Left cardiac atrium (tissue), 4 donors: ENCODE measurements around the gene HINT2. TPM values are rescaled to one million over a fixed set of nuclear protein-coding genes. Genes with fewer than 3 reads are reported as not detected.

Source experiments
- ATAC-seq, 2 donors: fragments of 200-7000 bp; cut with Tn5 transposase; one replicate each; pipeline ENCODE4 v1.9.1; 2020; ENCODE audit warnings: mild to moderate bottlenecking in 2 of 2, moderate library complexity in 2 of 2
- DNase-seq: peaks from one replicate; pipeline ENCODE4 v3.0.0-alpha.2; 2020
- intact Hi-C, 2 donors: fragments of 100-400 bp; cut with DNase I; formaldehyde crosslinking; loops; one replicate each; pipeline versions ENCODE4 v1.14.1 to v1.15.1; 2022 to 2023
- total RNA-seq, 2 donors: library from RNA; stranded (reverse); fragmentation: NEBNext Ultra II Directional; extraction: Animal tissue kit (Norgen Biotek cat#: 25700); gene quantifications; one replicate each; pipeline ENCODE4 v1.2.1, GENCODE V29; 2021
- donor health status: DM: no; HTN: yes; CAD: no.
- donor health status: DM: no; HTN: yes; CAD: no; lungs with severe emphysema.
- donor health status: DM: yes; HTN: yes; CAD: no.
- donor health status: Dilated cardiomyopathy.

The HINT2 gene
- total RNA-seq, 2 donors from 2014 or later = 53.4 to 54.3 TPM

DNA sequence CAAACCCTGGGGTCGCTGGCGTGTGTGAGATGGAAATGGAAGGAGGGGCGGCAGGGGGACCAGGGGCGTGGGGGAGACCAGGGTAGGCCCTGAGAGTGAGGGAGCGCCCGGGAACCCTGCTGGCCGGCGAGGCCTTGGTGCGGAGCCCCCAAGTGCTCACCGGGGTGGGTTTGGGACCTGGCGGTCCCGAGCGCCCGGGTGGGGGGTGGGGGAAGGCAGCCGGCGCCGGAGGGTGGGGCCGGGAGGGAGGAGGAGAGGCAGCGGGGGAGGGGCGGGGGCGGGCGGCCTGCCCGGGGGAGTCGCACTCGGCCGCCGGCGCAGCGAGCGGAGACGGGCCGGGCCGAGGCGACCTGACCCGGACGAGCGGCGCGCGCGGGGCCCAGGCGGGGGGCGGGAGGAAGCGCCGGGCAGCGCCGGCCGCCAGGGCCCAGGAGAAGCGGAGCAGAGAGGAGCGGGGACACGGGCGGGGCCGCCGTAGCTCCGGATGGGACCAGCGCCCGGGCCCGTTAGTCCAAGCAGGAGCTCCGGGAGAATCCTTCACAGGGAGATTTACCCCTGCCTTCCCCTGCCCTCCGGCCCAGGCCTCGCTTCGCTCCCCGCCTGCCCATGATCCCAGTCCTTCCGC lies 23.4 kb downstream of the HINT2 start, which contains the start of gene NPR2:
TSS of gene NPR2 (plus strand) at position 295 of the 625 bp plus-strand sequence. CDS start 818 bp downstream, outside the sequence.
- ATAC-seq (peak; percentile 77 to 80), DNase-seq (peak; percentile 47)
- intact Hi-C loops = loop anchor here (5.0 to 10.0 kb wide), 2 partner anchors 36 to 93 kb away; partner anchors contain the start of genes FAM221B (in 1 of the 2) and TMEM8B (in 1 of the 2)

DNA sequence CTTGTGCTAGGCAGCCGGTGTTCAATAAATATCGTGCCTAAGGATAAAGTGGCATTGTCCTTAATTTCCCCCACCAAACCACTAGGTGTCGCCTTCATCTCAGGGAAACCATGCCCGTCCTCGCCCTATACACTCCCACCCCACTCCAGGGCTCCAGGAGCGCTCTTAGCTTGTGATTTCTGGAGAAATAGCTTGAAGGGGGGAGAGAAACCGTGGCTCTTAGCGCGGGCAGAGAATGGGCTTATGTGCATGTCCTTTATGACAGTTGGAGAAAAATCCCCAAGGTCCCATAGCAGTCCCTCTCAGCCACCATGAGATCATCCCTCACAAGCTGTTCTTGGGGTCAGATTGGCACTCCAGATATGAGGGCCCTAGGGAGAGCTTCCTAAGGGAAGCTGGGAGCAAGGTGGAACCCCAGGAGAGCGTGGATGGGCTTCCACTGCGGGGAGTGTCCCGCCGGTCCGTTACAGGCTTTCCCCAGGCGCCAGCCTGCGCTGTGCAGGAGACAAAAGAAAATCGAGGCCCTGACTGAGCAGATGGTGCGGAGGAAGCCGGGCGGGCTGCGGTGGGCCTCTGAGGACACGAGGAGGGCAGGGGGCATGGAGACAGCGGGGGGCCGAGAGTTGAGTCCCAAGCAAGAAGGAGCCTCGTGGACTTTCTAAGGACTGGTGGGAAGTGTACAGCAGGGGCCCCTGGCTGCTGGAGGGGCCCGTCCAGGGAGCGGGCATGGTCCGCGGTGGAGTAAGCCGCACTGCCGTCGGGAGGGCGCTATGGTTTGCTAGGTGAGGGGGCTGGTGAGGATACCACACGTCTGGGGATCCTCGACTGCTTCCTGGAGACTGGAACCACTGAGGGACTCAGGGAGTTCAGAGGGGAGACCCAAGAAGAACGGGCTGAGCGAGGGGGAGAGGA lies 24.2 kb downstream of the HINT2 start:
- DNase-seq = peak; percentile 76
- intact Hi-C loops = loop anchor here (1.0 to 10.0 kb wide), 3 partner anchors 37 to 94 kb away; partner anchors contain the start of genes FAM221B (in 1 of the 2) and TMEM8B (in 1 of the 2)
- peak; percentile 88 to 91 for ATAC-seq

DNA sequence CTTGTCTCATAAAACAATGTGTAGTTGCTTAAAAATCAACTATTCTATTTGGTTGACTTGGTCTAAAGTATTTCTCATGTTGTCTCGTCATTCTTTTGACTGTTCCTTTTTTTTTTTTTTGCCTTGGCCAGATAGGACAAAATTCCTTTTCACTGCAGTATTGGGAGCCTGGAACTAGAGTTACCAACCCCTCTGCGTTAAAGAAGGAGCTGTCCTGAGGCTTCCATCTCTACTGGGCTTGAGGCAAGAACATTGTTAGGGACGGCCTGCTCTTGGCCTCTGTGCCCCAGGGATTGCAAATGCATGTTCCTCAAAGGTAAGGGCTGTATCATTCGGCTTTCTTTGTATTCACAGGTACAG lies 24.8 kb downstream of the HINT2 start:
- no peak for DNase-seq
- ATAC-seq = no peak
- intact Hi-C loops = loop anchor here (1.0 to 10.0 kb wide), 3 partner anchors 37 to 95 kb away; partner anchors contain the start of genes FAM221B (in 1 of the 2) and TMEM8B (in 1 of the 2)

DNA sequence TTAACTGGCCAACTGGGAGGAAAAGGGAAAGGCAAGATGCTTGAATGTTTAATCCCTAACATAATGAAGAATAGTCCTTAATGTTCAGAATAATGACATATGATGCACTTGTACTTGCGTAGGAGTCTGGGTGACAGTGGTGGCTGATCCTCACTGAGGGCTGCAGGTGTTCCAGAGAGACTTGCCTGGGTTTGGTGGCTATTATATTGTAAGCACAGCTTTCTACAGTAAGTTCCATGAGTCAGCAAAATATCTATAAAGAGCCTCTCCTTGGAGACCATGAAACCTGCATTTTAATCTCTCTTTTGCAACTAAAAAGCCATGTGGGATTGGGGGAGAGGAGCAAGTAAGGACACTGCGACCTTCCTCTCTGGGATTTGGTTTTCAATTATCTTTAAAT lies 25.3 kb downstream of the HINT2 start:
- no peak for ATAC-seq
- no peak for DNase-seq

DNA sequence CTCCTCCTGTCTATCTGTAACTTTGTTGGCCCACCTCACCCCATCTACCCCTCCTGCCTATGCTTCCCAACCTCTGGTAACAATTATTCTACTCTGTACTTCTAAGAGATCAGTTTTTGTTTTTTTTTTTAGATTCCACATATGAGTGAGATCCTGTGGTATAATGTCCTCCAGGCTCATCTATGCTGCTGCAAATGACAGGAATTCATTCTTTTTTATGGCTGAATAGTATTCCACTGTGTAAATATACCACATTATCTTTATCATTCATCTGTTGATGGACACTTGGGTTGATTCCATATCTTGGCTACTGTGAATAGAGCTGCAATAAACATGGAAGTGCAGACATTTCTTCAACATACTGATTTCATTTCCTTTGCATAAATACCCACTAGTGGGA lies 31.4 kb downstream of the HINT2 start:
- intact Hi-C loops = no loop called here
- ATAC-seq (no peak), DNase-seq (no peak)

More for the DNA sequence above, 25.3 kb downstream of the HINT2 start:
- intact Hi-C loops = no loop called here

DNA sequence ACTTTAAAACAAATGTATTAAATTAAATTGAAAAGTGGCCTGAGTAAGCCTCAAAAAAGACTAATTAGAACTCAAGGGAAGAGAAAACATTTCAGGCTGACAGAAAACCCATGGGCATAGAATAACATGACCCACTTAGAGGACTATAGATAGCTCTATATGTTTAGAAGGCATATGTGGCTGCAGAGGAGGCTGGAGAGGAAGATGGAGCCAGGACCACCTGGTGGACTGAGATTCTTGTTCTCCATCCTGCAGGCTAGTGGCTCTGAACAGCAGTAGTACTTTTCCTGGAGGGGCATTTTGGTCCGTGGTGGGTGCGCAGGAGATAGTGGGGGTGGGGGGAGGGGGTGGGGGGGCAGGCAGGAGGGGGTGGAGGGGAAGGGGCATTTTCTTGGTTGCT lies 33.8 kb downstream of the HINT2 start:
- ATAC-seq (no peak), DNase-seq (no peak)
- intact Hi-C loops = no loop called here

DNA sequence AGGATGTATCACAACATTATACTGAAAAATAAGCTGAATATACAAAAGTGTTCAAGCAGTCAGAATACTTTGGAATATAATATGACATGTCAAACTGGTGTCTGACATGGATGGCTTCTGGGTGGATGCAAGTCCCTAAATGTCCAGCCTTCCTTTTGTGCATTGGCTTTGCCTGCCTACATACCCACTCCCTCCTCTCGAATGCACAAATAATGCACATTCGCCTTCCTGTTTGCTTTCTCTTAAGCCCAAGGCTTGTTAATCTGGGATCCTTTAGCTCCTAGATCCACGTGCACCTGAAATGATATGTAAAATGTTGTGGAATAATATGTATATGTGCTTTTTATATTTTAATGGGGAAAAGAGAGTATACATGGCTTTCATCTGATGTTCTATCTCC lies 36.3 kb downstream of the HINT2 start:
- intact Hi-C loops = no loop called here
- DNase-seq (no peak), ATAC-seq (no peak)

DNA sequence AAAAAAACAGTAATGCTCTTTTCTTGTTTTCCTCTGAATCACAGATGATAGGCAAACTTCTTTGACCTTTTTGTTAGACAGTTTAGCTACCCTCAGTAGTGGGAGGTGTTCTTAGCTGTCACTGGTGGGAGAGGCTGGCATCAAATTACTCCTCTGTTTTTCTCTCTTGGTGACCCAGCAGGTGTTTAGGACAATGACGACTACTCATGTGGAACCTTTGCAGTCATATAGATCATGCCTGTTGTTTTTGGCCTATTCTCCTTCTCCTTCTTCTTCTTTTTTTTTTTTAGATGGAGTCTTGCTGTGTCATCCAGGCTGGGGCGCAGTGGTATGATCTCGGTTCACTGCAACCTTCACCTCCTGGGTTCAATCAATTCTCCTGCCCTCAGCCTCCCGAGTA lies 38.8 kb downstream of the HINT2 start:
- ATAC-seq (no peak), DNase-seq (no peak)
- intact Hi-C loops = no loop called here

DNA sequence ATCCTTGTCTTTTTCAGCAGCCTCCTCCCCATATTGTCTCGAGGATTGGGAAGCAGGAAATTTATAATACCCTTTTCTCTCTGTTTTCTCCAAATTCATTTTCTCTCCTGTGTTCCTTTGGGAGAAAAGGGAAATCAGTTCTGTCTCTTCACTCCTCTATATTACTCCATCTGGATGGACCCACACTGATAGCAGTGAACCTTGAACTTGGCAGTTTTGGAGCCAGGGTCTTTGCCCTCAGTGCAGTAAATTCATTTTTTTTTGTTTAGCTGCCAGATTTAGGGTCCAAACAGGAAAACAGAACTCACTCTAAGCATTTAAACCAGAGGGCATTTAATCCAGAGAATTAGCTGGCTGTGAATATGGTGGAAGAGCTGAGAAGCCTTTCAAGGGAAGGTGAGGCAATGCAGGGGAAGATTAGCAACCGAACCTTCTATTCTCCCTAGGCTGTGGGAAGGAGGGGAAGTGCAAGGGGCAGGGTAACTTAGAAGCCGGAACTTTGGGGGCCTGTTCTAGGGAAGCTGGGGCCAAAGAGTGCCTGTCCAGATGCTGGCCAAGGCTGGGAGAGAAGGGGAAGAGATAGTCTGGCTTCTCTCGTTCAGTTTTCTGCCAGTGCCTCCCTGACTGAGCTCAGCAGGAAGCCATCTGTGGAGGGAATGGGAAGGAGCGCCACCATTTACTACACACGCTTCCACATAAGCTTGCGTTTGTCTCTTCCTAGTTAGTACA lies 39.8 kb downstream of the HINT2 start:
- peak; percentile 67 to 75 for ATAC-seq
- intact Hi-C loops = no loop called here
- no peak for DNase-seq

DNA sequence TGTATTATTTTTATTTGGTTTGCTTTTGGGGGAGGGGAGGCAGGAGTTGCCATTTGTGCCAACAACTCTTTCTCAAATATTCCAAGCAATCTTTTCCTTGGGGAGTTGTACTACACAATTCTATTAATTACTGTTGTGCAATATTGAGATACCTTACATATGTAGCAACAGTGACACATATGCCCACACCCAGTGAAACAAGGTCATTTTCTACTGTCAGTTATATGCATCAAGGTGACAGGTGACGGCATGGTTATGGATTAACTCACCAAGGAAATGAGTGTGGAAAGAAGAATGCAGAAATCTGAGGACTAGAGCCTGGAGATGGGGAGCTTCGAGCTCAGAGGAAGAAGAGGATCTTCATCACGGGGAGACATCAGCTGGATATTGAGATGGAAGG lies 42.9 kb downstream of the HINT2 start:
- DNase-seq = no peak
- intact Hi-C loops = no loop called here
- ATAC-seq = no peak

DNA sequence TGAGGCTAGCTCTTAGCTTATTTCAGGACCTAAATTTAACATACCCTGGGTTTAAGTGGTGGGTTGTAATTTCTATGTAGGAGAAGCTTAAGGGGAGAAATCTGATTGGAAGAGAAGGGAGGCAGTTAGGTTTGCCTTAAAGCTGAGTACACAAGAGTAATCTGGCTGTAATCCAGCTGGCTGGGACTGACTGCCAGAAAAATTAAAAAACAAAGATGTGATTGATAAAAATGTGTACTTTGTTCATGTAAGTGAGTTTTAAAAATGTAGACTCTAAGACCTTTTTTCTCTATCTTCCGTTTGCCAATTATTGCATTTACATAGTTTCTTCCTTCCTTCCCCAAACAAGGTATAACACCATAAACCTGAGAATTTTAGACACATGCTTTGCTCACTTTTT lies 43.3 kb downstream of the HINT2 start:
- ATAC-seq = peak in 1 of 2 donors; percentile 17

DNA sequence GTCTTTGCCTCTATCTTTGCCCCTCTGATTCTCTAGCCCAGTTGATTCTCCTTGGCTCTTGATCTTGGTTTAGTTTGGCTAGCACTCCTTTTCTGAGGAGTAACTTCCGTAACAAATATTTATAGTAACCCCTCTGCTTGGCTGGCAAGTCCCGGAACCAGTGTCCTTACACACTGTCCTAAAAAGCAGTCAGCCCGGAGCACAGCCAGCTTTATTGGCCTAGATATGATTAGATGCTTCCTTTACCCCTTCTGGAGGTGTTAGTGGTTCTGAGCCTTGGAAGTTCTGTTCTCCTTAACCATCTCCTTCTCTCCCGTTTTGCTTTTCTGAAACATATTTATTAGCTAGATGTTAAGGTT lies 43.8 kb downstream of the HINT2 start:
- intact Hi-C loops = no loop called here
- DNase-seq (peak; percentile 66), ATAC-seq (peak; percentile 84 to 87)

More for the DNA sequence above, 43.3 kb downstream of the HINT2 start:
- intact Hi-C loops = no loop called here
- DNase-seq = no peak

DNA sequence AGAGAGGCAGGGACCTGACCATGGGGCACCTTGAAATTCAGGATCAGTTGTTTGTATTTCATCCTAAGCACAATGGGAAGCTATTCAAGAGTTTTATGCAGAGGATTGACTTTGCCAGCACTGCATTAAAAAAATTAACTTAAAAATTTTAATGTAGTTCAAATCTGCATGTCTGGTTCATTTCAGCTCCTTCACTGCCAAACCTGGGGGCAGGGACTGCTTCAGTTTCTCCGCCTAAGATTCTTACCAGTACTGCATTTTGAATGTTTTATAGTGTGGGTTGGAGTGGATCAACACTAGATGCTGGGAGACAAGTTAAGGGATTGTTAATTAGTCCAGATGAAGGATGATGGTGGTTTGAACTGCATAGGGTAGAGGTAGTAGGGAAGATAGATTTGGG lies 45.1 kb downstream of the HINT2 start:
- DNase-seq (no peak), ATAC-seq (no peak)
- intact Hi-C loops = no loop called here

DNA sequence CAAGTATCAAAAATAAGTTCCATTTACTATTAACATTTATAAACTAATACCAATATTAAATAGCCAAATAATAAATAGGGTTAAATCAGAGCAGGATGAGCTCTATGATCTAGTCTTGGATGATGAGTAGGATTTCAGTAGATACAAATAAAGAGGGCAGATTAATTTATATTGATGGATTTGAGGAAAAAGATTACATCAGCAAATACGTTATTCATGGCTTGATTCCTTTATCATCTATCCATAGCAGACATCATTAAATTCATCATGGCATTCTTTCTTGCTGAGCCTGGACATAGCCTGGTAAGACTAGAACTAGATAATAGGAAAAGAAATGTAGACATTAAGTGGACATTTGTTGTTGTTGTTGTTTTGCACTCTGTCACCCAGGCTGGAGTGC lies 47.4 kb downstream of the HINT2 start:
- intact Hi-C loops = no loop called here
- ATAC-seq = no peak

DNA sequence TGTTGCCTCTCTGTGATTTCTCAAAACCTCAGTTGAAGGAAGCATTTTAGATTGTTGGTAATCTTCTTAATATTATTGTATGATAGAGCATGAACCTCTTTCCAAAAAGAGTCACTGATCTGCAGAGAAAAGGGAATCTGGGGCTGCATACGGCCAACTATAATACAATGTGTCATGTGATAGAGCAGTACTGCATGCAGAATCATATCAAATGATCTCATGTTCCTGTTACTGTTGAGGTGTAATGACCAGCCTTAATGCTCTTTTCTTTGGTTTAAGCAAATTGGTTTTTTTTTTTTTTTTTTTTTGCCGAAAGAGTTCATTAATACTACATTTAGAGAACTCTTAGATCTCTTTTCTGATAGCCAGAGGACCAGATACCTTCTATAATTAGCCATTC lies 47.8 kb downstream of the HINT2 start:
- ATAC-seq = no peak
- intact Hi-C loops = no loop called here
- DNase-seq = no peak

More for the DNA sequence above, 47.4 kb downstream of the HINT2 start:
- no peak for DNase-seq

DNA sequence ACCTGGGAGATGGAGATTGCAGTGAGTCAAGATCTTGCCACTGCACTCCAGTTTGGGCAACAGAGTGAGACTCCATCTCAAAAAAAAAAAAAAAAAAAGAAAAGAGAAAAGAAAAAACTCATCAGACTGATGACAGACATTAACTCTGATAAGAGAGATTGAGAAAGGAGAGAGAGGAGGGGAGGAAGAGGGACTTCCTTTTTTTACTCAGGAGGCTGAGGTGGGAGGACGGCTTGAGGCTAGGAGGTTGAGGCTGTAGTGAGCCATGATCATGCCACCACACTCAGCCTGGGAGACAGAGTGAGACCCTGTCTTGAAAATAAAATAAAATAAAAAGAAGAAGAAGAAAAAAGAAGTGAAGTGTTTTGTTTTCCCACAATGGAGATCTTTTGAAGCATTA lies 51.0 kb downstream of the HINT2 start:
- DNase-seq (no peak), ATAC-seq (no peak)
- intact Hi-C loops = no loop called here

DNA sequence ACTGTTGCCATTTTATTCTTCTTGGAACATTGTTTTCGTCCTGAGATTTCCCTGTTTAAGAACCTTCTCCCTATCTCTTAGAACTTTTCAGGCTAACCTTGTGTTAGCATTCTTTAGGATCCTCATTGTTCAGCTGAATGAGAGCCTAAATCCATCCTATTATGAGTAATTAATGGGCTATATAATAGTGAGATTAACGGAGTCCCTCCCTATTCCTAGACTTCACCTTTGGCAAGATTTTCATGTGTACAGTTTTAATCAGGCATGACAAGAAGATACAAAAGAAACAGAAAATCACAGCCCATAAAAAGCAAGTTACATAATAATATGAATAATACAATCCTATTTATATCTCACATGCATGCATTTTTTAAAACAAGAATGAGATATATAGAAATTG lies 51.7 kb downstream of the HINT2 start:
- intact Hi-C loops = no loop called here
- no peak for ATAC-seq
- DNase-seq = no peak
